Stimulated activated CD8-positive, alpha-beta memory T cell treated with anti-CD3 and anti-CD28 coated beads, Interleukin-15, amount 100 ng/mL, for 24 hours (primary cell): Measurements from ENCODE around the gene LDLRAP1.
"Not testable (repeated sequence)": the region's sequence is repeated elsewhere in the genome, so short reads cannot be mapped to it uniquely, and the experiment has no call there.

Experiments
- DNase-seq: peaks from one replicate; pipeline ENCODE4 v3.0.0-alpha.2; 2020; ENCODE audit warnings: low read depth

Gene LDLRAP1

GRCh38 chr1:25577134-25577920, 33.9 kb downstream of the LDLRAP1 start:
- DNase-seq = no peak

- no peak for DNase-seq
Measured at GRCh38 chr1:25579292-25580252, 36.2 kb downstream of the LDLRAP1 start.

GRCh38 chr1:25580927-25581326, 37.5 kb downstream of the LDLRAP1 start:
- no peak for DNase-seq

GRCh38 chr1:25581764-25582163, 38.4 kb downstream of the LDLRAP1 start:
- no peak for DNase-seq

GRCh38 chr1:25583519-25584370, 40.3 kb downstream of the LDLRAP1 start:
- DNase-seq = no peak

GRCh38 chr1:25586181-25586588, 42.8 kb downstream of the LDLRAP1 start:
- no peak for DNase-seq

GRCh38 chr1:25587290-25587689, 43.9 kb downstream of the LDLRAP1 start:
- no peak for DNase-seq

- not testable (repeated sequence) for DNase-seq
Measured at GRCh38 chr1:25588224-25588623, 44.8 kb downstream of the LDLRAP1 start.

- not testable (repeated sequence) for DNase-seq
Measured at GRCh38 chr1:25588786-25589185, 45.4 kb downstream of the LDLRAP1 start.

- DNase-seq = no peak
Measured at GRCh38 chr1:25590096-25590824, 46.9 kb downstream of the LDLRAP1 start.

- no peak for DNase-seq
Measured at GRCh38 chr1:25593861-25594260, 50.5 kb downstream of the LDLRAP1 start.

- no peak for DNase-seq
Measured at GRCh38 chr1:25594971-25595370, 51.6 kb downstream of the LDLRAP1 start.

GRCh38 chr1:25596641-25597040, 53.2 kb downstream of the LDLRAP1 start:
- DNase-seq = not testable (repeated sequence)

GRCh38 chr1:25598879-25599278, 55.5 kb downstream of the LDLRAP1 start:
- no peak for DNase-seq

- DNase-seq = no peak
Measured at GRCh38 chr1:25599969-25600610, 56.7 kb downstream of the LDLRAP1 start.

- DNase-seq = not testable (repeated sequence)
Measured at GRCh38 chr1:25600971-25601699, 57.7 kb downstream of the LDLRAP1 start.

GRCh38 chr1:25603779-25604538, 60.6 kb downstream of the LDLRAP1 start:
- DNase-seq = not testable (repeated sequence)

GRCh38 chr1:25607123-25607522, 63.7 kb downstream of the LDLRAP1 start:
- no peak for DNase-seq

GRCh38 chr1:25608488-25609178, 65.2 kb downstream of the LDLRAP1 start:
- peak; percentile 63 for DNase-seq
